GM19397 (cell line): ENCODE results near the gene PNP.
"Not testable (repeated sequence)": the region's sequence is repeated elsewhere in the genome, so short reads cannot be mapped to it uniquely, and the experiment has no call there.

ENCODE experiments used
- ATAC-seq: cut with Tn5 transposase; IDR thresholded peaks from one replicate; pipeline ENCODE4 v1.9.1; 2021; ENCODE audit warnings: mild to moderate bottlenecking, moderate library complexity; ENCODE audit not compliant: unreplicated experiment

Gene PNP

GRCh38 chr14:20469242-20469889 lies at the start of gene PNP:
TSS of gene PNP (plus strand) at chr14:20469406. CDS start at chr14:20469525, 119 bp downstream.
- peak; percentile 96 for ATAC-seq

GRCh38 chr14:20419419-20419818 lies 49.8 kb upstream of the PNP start:
- no peak for ATAC-seq

GRCh38 chr14:20421267-20421666 lies 47.9 kb upstream of the PNP start:
- no peak for ATAC-seq

GRCh38 chr14:20422886-20423285 lies 46.3 kb upstream of the PNP start:
- no peak for ATAC-seq

- ATAC-seq = no peak
Measured at GRCh38 chr14:20424851-20425250, 44.4 kb upstream of the PNP start.

GRCh38 chr14:20427231-20428009 lies 41.8 kb upstream of the PNP start:
- ATAC-seq = peak; percentile 65

GRCh38 chr14:20428010-20428365 lies 41.2 kb upstream of the PNP start:
- ATAC-seq = peak; percentile 40

- ATAC-seq = no peak
Measured at GRCh38 chr14:20428802-20429201, 40.4 kb upstream of the PNP start.

- ATAC-seq = no peak
Measured at GRCh38 chr14:20429801-20430669, 39.2 kb upstream of the PNP start.

GRCh38 chr14:20434701-20435581 lies 34.3 kb upstream of the PNP start:
- ATAC-seq = no peak

GRCh38 chr14:20435582-20436362 lies 33.4 kb upstream of the PNP start, which contains the start of gene KLHL33:
TSS of gene KLHL33 (minus strand) at chr14:20436166. CDS start at chr14:20435811, 355 bp downstream.
- ATAC-seq = no peak

GRCh38 chr14:20436363-20436755 lies 32.8 kb upstream of the PNP start:
- ATAC-seq = no peak

GRCh38 chr14:20438664-20439063 lies 30.5 kb upstream of the PNP start:
- ATAC-seq = no peak

GRCh38 chr14:20440465-20440864 lies 28.7 kb upstream of the PNP start:
- no peak for ATAC-seq

GRCh38 chr14:20440882-20441281 lies 28.3 kb upstream of the PNP start:
- ATAC-seq = no peak

- ATAC-seq = no peak
Measured at GRCh38 chr14:20441461-20441860, 27.7 kb upstream of the PNP start.

- ATAC-seq = not testable (repeated sequence)
Measured at GRCh38 chr14:20443650-20444049, 25.6 kb upstream of the PNP start.

GRCh38 chr14:20446889-20447288 lies 22.3 kb upstream of the PNP start:
- no peak for ATAC-seq

GRCh38 chr14:20452831-20453230 lies 16.4 kb upstream of the PNP start:
- not testable (repeated sequence) for ATAC-seq
